A549 (cell line): Measurements from ENCODE around the gene CCDC12. TPM values are rescaled to one million over a fixed set of nuclear protein-coding genes. Genes with fewer than 3 reads are reported as not detected.

Experiments used
- ATAC-seq, 2 experiments: fragments of 200-7000 bp in 1 of 2; fragments of >200 bp in 1 of 2; cut with Nextera tagmentation in 1 of 2; cut with Tn5 transposase in 1 of 2; 3 replicates each; pipeline versions ENCODE4 v1.8.0 to v1.9.1; 2018 to 2020; ENCODE audit warnings: mild to moderate bottlenecking in 1 of 2, moderate library complexity in 1 of 2
- CTCF ChIA-PET: fragments of 300-600 bp; sonication (Branson Sonifier 250); formaldehyde crosslinking; extraction: SDS; loops from one replicate; lab custom pipeline; 2021; ENCODE audit warnings: antibody characterized with exemption, inconsistent platforms; lab: Yijun Ruan, JAX
- POLR2A ChIA-PET: fragments of 350-600 bp; formaldehyde crosslinking; extraction: SDS; loops from one replicate; lab custom pipeline; 2021; ENCODE audit warnings: antibody characterized with exemption, inconsistent platforms; lab: Yijun Ruan, JAX
- DNase-seq, 2 experiments: peaks; one replicate each; pipeline versions ENCODE4 v3.0.0 to v3.0.0-alpha.2; 2011 to 2016; ENCODE audit warnings: low read depth in 1 of 2, low spot score in 1 of 2
- FAIRE-seq: peaks from 2 replicates; lab custom pipeline; 2011; peaks lifted over from hg19 to GRCh38; lab: Jason Lieb, UNC
- H3K27ac ChIP-seq, 2 experiments: fragments of >200 bp; sonication (Bioruptor Twin); formaldehyde crosslinking; 3 replicates each; pipeline ENCODE4 v1.5.1; 2016 to 2017
- H3K4me1 ChIP-seq: fragments of >200 bp; sonication (Bioruptor Twin); formaldehyde crosslinking; 3 replicates; pipeline ENCODE4 v1.6.1; 2016
- H3K4me2 ChIP-seq: fragments of >200 bp; sonication (Bioruptor Twin); formaldehyde crosslinking; 3 replicates; pipeline ENCODE4 v1.6.1; 2016
- H3K4me3 ChIP-seq: fragments of >200 bp; sonication (Bioruptor Twin); formaldehyde crosslinking; 3 replicates; pipeline ENCODE4 v1.5.1; 2016
- H3K9me3 ChIP-seq: fragments of >200 bp; sonication (Bioruptor Twin); formaldehyde crosslinking; 3 replicates; pipeline ENCODE4 v1.6.1; 2016
- BHLHE40 ChIP-seq: IDR thresholded peaks from 2 replicates; pipeline ENCODE4 v1.6.1; 2012; ENCODE audit warnings: low read depth, low read length, inconsistent platforms
- CBX8 ChIP-seq: fragments of 200-600 bp; sonication (generic); IDR thresholded peaks from 2 replicates; pipeline ENCODE4 v1.6.1; 2016
- EHMT2 ChIP-seq: fragments of 200-600 bp; sonication (generic); IDR thresholded peaks from 2 replicates; pipeline ENCODE4 v1.6.1; 2016; ENCODE audit warnings: antibody characterized with exemption, low read depth, mild to moderate bottlenecking, moderate library complexity
- FOSL2 ChIP-seq, 2 experiments: fragments of 450-650 bp in 1 of 2; fragments of >200 bp in 1 of 2; sonication (Bioruptor Twin) in 1 of 2; formaldehyde crosslinking; IDR thresholded peaks; 2 replicates each; pipeline versions ENCODE4 v1.5.0 to v1.6.1; 2016 to 2020; ENCODE audit warnings: mild to moderate bottlenecking in 1 of 2, moderate library complexity in 1 of 2
- GATA3 ChIP-seq: IDR thresholded peaks from 2 replicates; pipeline ENCODE4 v1.6.1; 2012; ENCODE audit warnings: borderline replicate concordance
- JUNB ChIP-seq: fragments of >200 bp; sonication (Bioruptor Twin); formaldehyde crosslinking; IDR thresholded peaks from 2 replicates; pipeline ENCODE4 v1.6.1; 2016
- KDM1A ChIP-seq: fragments of 200-600 bp; sonication (generic); IDR thresholded peaks from 2 replicates; pipeline ENCODE4 v1.6.1; 2016; ENCODE audit warnings: low read depth, mild to moderate bottlenecking
- MAFK ChIP-seq: fragments of 450-650 bp; IDR thresholded peaks from 2 replicates; pipeline ENCODE4 v1.6.1; 2014; ENCODE audit not compliant: partially characterized antibody
- MAZ ChIP-seq: fragments of 150-350 bp; IDR thresholded peaks from 2 replicates; pipeline ENCODE4 v1.6.1; 2014; ENCODE audit warnings: antibody characterized with exemption, low read depth, low read length, borderline replicate concordance
- MYC ChIP-seq: IDR thresholded peaks from 2 replicates; pipeline ENCODE4 v1.6.1; 2012; ENCODE audit warnings: mild to moderate bottlenecking, inconsistent platforms, low read length, improper control_type of control experiment, borderline replicate concordance
- NFE2L2 ChIP-seq: fragments of 150-350 bp; conservative IDR thresholded peaks from 2 replicates; pipeline ENCODE4 v1.6.1; 2014; ENCODE audit warnings: low read length
- NR3C1 ChIP-seq: fragments of >200 bp; sonication (Bioruptor Twin); formaldehyde crosslinking; IDR thresholded peaks from 3 replicates; pipeline ENCODE4 v1.6.1; 2017
- PHF8 ChIP-seq: fragments of 200-600 bp; sonication (generic); IDR thresholded peaks from 2 replicates; pipeline ENCODE4 v1.6.1; 2016; ENCODE audit warnings: low read depth, mild to moderate bottlenecking, antibody characterized with exemption, moderate library complexity, borderline replicate concordance
- POLR2A ChIP-seq: IDR thresholded peaks from 2 replicates; pipeline ENCODE4 v1.6.1; 2012; ENCODE audit warnings: mild to moderate bottlenecking, low read length
- RAD21 ChIP-seq, 2 experiments: fragments of >200 bp in 1 of 2; sonication (Bioruptor Twin) in 1 of 2; formaldehyde crosslinking in 1 of 2; IDR thresholded peaks in 1 of 2; conservative IDR thresholded peaks in 1 of 2; 2 replicates in 1 of 2; 3 replicates in 1 of 2; pipeline ENCODE4 v1.6.1; 2012 to 2018; ENCODE audit warnings: inconsistent platforms in 1 of 2
- SMC3 ChIP-seq: fragments of >200 bp; sonication (Bioruptor Twin); formaldehyde crosslinking; IDR thresholded peaks from 3 replicates; pipeline ENCODE4 v1.6.1; 2018; ENCODE audit warnings: inconsistent platforms
- TP53 ChIP-seq: fragments of 250-450 bp; sonication (Bioruptor Pico); IDR thresholded peaks from 2 replicates; pipeline ENCODE4 v1.5.0; 2021; ENCODE audit warnings: mild to moderate bottlenecking, moderate library complexity
- ZFP36 ChIP-seq: fragments of 450-650 bp; IDR thresholded peaks from 2 replicates; pipeline ENCODE4 v1.6.1; 2014; ENCODE audit warnings: borderline replicate concordance; ENCODE audit not compliant: partially characterized antibody
- ZNF302 ChIP-seq: fragments of 250-450 bp; sonication (Bioruptor Pico); IDR thresholded peaks from 2 replicates; pipeline ENCODE4 v1.9.0; 2021; ENCODE audit warnings: inconsistent platforms, mild to moderate bottlenecking, moderate library complexity
- ZSCAN20 ChIP-seq: fragments of 250-450 bp; sonication (Bioruptor Pico); IDR thresholded peaks from 2 replicates; pipeline ENCODE4 v1.8.0; 2022; ENCODE audit warnings: mild to moderate bottlenecking, moderate library complexity
- WGBS: methylation state at CpG from one replicate; pipeline ENCODE4 v1.1.6; 2017; ENCODE audit errors: missing lambda C conversion rate; 5-methylcytosine and 5-hydroxymethylcytosine counted together
- polyA plus RNA-seq, 4 experiments: library from polyadenylated mRNA; depleted of rRNA in 3 of 4; stranded (reverse); fragments of >200 nt; fragmentation: RNase III in 1 of 4; extraction: RNeasy Plus Mini Kit Qiagen cat#74134 plus additional on column Dnase treatment in 1 of 4; gene quantifications; 2 replicates in 3 of 4; 3 replicates in 1 of 4; pipeline ENCODE4 v1.2.3, GENCODE V29; 2011 to 2017
- TF ChIP-seq, protein P1 (sequence below): fragments of 450-650 bp; IDR thresholded peaks from 2 replicates; pipeline ENCODE4 v1.6.1; 2014; ENCODE audit warnings: antibody characterized with exemption
- TF ChIP-seq, protein P2 (sequence below): fragments of >200 bp; sonication (Bioruptor Twin); formaldehyde crosslinking; IDR thresholded peaks from 3 replicates; pipeline ENCODE4 v1.5.1; 2016
- TF ChIP-seq, protein P3 (sequence below): fragments of >200 bp; sonication (Bioruptor Twin); formaldehyde crosslinking; IDR thresholded peaks from 3 replicates; pipeline ENCODE4 v1.6.1; 2016
- TF ChIP-seq, protein P4 (sequence below): fragments of 250-450 bp; sonication (Bioruptor Pico); IDR thresholded peaks from 2 replicates; pipeline ENCODE4 v1.5.0; 2021; ENCODE audit warnings: mild to moderate bottlenecking, moderate library complexity, borderline replicate concordance

Gene CCDC12
- polyA plus RNA-seq, 2 of the 4 experiments (the other 2 are of a cell fraction), result 34.8 to 81.0 TPM

DNA sequence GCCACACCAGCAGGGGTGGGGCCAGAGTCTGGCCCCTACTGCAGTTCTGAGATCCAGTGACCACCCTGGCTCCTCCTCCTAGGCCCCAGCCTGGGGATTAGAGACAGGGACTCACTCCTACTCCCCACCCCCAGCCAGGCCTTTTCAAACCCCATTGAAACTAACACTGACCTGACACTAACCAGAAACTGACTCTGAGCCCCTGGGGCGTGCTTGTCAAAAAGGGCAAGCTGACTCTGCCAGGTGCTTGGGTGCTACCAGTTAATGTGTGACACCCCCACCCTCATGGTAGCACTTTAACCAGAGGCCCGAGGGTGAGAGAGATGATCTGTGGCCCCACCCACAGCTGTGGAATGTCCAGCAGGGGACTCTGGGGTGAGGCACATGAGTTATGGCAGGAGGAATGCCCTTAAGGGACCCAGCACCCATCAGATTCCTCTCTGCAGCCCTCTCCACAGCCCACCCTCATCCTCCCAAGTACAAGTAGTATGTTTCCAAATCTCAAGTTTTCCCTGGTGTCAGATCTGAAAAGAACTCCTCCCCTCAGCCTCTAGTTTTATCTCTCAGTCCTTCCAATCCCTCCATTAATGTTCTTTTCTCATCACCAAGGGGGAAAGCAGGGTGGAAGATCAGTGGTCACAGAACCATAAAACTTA is 97.6 kb downstream of the CCDC12 start:
- no peak for TF ChIP-seq MAZ
- no peak for TF ChIP-seq CBX8
- TF ChIP-seq, protein P1, sequence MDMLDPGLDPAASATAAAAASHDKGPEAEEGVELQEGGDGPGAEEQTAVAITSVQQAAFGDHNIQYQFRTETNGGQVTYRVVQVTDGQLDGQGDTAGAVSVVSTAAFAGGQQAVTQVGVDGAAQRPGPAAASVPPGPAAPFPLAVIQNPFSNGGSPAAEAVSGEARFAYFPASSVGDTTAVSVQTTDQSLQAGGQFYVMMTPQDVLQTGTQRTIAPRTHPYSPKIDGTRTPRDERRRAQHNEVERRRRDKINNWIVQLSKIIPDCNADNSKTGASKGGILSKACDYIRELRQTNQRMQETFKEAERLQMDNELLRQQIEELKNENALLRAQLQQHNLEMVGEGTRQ, result no peak
- no peak for TF ChIP-seq BHLHE40
- no peak for TF ChIP-seq MYC
- TF ChIP-seq, protein P2, sequence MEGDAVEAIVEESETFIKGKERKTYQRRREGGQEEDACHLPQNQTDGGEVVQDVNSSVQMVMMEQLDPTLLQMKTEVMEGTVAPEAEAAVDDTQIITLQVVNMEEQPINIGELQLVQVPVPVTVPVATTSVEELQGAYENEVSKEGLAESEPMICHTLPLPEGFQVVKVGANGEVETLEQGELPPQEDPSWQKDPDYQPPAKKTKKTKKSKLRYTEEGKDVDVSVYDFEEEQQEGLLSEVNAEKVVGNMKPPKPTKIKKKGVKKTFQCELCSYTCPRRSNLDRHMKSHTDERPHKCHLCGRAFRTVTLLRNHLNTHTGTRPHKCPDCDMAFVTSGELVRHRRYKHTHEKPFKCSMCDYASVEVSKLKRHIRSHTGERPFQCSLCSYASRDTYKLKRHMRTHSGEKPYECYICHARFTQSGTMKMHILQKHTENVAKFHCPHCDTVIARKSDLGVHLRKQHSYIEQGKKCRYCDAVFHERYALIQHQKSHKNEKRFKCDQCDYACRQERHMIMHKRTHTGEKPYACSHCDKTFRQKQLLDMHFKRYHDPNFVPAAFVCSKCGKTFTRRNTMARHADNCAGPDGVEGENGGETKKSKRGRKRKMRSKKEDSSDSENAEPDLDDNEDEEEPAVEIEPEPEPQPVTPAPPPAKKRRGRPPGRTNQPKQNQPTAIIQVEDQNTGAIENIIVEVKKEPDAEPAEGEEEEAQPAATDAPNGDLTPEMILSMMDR, result no peak
- TF ChIP-seq, protein P3, sequence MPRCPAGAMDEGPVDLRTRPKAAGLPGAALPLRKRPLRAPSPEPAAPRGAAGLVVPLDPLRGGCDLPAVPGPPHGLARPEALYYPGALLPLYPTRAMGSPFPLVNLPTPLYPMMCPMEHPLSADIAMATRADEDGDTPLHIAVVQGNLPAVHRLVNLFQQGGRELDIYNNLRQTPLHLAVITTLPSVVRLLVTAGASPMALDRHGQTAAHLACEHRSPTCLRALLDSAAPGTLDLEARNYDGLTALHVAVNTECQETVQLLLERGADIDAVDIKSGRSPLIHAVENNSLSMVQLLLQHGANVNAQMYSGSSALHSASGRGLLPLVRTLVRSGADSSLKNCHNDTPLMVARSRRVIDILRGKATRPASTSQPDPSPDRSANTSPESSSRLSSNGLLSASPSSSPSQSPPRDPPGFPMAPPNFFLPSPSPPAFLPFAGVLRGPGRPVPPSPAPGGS, result no peak
- TF ChIP-seq GATA3, result no peak
- no peak for TF ChIP-seq RAD21 (conservative IDR thresholded peaks at IDR 0.05 in 1 of 2, IDR thresholded peaks at IDR 0.05 in 1 of 2)
- no peak for TF ChIP-seq NFE2L2
- no peak for TF ChIP-seq EHMT2
- TF ChIP-seq PHF8, result no peak
- TF ChIP-seq TP53 (CRISPR knock-in tag), result no peak
- ATAC-seq (peak in 1 of 2 experiments; percentile 63; a peak in 3 of 6 replicates), DNase-seq (peak in 1 of 2 experiments; percentile 31), FAIRE-seq (no peak)
- H3K4me3 ChIP-seq, result no peak overlapping the region
- H3K4me1 ChIP-seq, result peaks cover 21% of the 10 kb centered on the region
- ChIA-PET CTCF (interaction anchor here (7.4 kb wide), 1 partner anchor 12 kb away, joined by 45 read pairs; no protein-coding TSS in a partner anchor), POLR2A (no interaction called here)
- H3K4me2 ChIP-seq, result peak overlapping the region; percentile 48
- WGBS, result 31% methylated on average over 2 of the region's 2 CpGs
- H3K9me3 ChIP-seq, result no peaks in the 10 kb centered on the region
- H3K27ac ChIP-seq, result peak overlapping the region; percentile 38 to 67; a peak in 4 of 6 replicates

DNA sequence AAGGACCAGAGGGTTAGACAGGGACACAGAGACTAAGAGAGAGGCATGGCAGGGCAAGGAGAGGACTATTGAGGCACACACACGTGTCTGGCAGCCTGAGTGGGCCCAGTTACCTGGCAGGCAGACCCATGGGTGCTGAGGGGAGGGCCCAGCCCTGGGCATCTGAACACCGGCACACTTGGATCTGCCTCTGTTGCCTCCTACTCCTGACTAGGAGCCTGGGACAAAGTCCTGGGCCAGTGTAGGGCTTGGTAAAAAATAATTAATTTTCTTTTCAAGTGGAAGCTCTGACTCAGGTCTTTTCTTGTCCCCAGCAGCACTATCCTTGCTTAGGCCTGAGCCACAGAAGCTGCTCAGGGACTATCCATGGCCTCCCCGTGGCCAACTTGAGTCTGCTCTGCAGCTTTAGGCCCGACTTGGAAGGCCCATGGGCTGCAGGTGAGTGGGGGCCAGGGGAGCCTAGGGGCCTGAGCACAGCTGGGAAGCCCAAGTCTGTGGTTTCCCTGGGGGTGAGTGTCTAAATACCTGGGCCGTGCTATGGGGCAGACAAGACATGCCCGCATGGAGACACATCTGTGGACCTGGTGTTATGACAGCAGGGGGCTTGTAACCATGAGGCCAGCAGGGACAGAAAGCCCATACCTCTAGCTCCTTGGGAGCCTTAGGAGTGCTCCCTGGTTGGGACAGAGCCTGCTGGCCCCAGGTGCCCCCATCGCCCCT is 99.0 kb downstream of the CCDC12 start, which contains the start of gene PTH1R:
PTH1R (plus strand) TSS at position 316 of the 720 bp plus-strand sequence. CDS start 5,839 bp downstream, outside the sequence.
- no peak for FAIRE-seq
- CTCF ChIA-PET, result interaction anchor here (1.2 to 7.4 kb wide), 3 partner anchors 10 to 32 kb away, joined by 3 to 45 read pairs (median 4); no protein-coding TSS in a partner anchor
- WGBS, result 66% methylated on average over 5 of the region's 7 CpGs
- DNase-seq, result no peak
- no peak within 1 kb of the TSS for H3K4me3 ChIP-seq
- POLR2A ChIA-PET, result no interaction called here
- ATAC-seq, result no peak
- H3K9me3 ChIP-seq, result no peaks in the 10 kb centered on the region
- H3K4me2 ChIP-seq, result peak within 1 kb of the TSS; percentile 48
- TF ChIP-seq, protein P4, sequence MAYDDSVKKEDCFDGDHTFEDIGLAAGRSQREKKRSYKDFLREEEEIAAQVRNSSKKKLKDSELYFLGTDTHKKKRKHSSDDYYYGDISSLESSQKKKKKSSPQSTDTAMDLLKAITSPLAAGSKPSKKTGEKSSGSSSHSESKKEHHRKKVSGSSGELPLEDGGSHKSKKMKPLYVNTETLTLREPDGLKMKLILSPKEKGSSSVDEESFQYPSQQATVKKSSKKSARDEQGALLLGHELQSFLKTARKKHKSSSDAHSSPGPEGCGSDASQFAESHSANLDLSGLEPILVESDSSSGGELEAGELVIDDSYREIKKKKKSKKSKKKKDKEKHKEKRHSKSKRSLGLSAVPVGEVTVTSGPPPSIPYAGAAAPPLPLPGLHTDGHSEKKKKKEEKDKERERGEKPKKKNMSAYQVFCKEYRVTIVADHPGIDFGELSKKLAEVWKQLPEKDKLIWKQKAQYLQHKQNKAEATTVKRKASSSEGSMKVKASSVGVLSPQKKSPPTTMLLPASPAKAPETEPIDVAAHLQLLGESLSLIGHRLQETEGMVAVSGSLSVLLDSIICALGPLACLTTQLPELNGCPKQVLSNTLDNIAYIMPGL (CRISPR knock-in tag), result no peak
- no peak for TF ChIP-seq NR3C1
- no peak for TF ChIP-seq JUNB
- no peak for TF ChIP-seq ZSCAN20 (CRISPR knock-in tag)
- no peak for TF ChIP-seq SMC3
- TF ChIP-seq POLR2A, result no peak
- TF ChIP-seq ZFP36, result no peak
- TF ChIP-seq ZNF302 (CRISPR knock-in tag), result no peak
- no peak for TF ChIP-seq FOSL2 (IDR thresholded peaks at IDR 0.05)
- no peak for TF ChIP-seq FOSL2 (CRISPR knock-in tag; IDR thresholded peaks at IDR 0.05)
- no peak for TF ChIP-seq KDM1A
- TF ChIP-seq MAFK, result no peak
- TF ChIP-seq, protein P2, result no peak
- no peak for TF ChIP-seq GATA3
- peaks cover 21% of the 10 kb centered on the region for H3K4me1 ChIP-seq
- peak within 1 kb of the TSS; percentile 38 to 67; a peak in 4 of 6 replicates for H3K27ac ChIP-seq
